ENCODE results near the gene ZFYVE27.

The ZFYVE27 gene

GRCh38 chr10:97747573-97747972, 10.6 kb downstream of the ZFYVE27 start:
- no peaks in the 10 kb centered on the region for H3K9me3 ChIP-seq (ENCODE audit: control insufficient read depth, insufficient read depth, low read length)
- H3K36me3 ChIP-seq (ENCODE audit: insufficient read depth, low read length): peaks cover 5% of the 10 kb centered on the region
- H3K4me1 ChIP-seq (ENCODE audit: insufficient read depth, low read length): no peaks in the 10 kb centered on the region
- no peak overlapping the region for H3K9ac ChIP-seq (ENCODE audit: low read depth, low read length)

DNA sequence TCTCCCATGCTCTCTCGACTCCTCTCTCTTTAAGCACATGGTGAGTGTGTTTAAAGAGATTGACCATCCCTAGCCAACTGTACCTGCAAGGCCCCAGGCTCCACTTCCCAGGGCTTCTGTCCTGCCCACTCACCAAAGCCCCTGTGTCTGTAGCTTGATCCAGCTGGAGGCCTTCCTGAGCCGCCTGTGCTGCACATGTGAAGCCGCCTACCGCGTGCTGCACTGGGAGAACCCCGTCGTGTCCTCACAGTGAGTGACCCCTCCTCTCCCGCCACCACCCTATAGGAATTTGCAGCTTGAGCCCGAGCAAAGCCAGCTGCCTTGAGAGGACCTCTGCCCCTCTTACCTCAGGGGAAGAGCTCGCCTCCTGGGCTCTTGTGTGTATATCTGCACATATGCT, 11.2 kb downstream of the ZFYVE27 start:
- Histone ChIP-seq H3K4me1 (ENCODE audit: insufficient read depth, low read length) (no peaks in the 10 kb centered on the region), H3K9ac (ENCODE audit: low read depth, low read length) (no peak overlapping the region), H3K36me3 (ENCODE audit: insufficient read depth, low read length) (peaks cover 6% of the 10 kb centered on the region), H3K9me3 (ENCODE audit: control insufficient read depth, insufficient read depth, low read length) (no peaks in the 10 kb centered on the region)

DNA sequence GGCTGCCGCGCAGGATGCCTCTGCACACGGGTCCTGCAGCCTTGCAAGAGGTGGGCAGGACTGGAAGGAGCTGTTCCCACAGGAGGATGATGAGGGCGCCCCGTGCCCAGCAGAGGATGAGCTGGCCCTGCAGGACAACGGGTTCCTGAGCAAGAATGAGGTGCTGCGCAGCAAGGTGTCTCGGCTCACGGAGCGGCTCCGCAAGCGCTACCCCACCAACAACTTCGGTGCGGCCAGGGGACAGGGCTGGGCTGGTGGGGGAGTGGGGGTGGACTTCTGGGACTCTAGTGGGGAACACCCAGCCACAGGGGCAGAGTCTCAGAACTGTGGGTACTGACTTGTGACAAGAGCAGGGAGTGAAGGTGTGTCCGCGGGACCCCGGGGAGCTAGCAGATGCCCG, 16.0 kb downstream of the ZFYVE27 start:
- H3K4me1 ChIP-seq (ENCODE audit: insufficient read depth, low read length): no peaks in the 10 kb centered on the region
- no peaks in the 10 kb centered on the region for H3K9me3 ChIP-seq (ENCODE audit: control insufficient read depth, insufficient read depth, low read length)
- peaks cover 10% of the 10 kb centered on the region for H3K36me3 ChIP-seq (ENCODE audit: insufficient read depth, low read length)
- H3K9ac ChIP-seq (ENCODE audit: low read depth, low read length): no peak overlapping the region

- H3K4me1 ChIP-seq (ENCODE audit: insufficient read depth, low read length): no peaks in the 10 kb centered on the region; the same call in 1 of the 2 replicates
- no peaks in the 10 kb centered on the region for H3K9me3 ChIP-seq (ENCODE audit: control insufficient read depth, insufficient read depth, low read length)
- peaks cover 5% of the 10 kb centered on the region for H3K36me3 ChIP-seq (ENCODE audit: insufficient read depth, low read length)
- H3K9ac ChIP-seq (ENCODE audit: low read depth, low read length): no peak overlapping the region
Observed at GRCh38 chr10:97754726-97755125, 17.8 kb downstream of the ZFYVE27 start.

DNA sequence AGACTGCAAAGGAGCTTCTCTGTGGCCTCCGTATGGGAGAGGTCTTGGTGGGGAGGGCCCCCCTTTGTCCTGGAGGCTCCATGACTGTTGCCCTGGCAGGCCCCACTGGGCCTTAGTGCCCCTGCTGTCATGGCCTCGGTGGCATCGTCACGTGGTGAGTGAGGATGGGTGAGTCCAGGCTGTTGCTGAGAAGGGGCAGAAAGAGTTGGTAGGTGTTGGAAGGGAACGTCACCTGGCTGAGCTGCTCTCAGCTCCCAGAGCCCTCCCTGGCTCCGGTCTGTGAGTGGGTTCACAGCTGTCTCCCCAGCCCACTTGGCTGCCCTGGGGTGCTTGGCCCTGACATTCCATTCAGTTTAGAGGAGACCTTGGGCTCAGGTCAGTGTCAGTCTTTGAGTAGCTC, 18.8 kb downstream of the ZFYVE27 start:
- no peaks in the 10 kb centered on the region; the same call in 1 of the 2 replicates for H3K4me1 ChIP-seq (ENCODE audit: insufficient read depth, low read length)
- no peak overlapping the region for H3K9ac ChIP-seq (ENCODE audit: low read depth, low read length)
- no peaks in the 10 kb centered on the region for H3K9me3 ChIP-seq (ENCODE audit: control insufficient read depth, insufficient read depth, low read length)
- H3K36me3 ChIP-seq (ENCODE audit: insufficient read depth, low read length): peaks cover 10% of the 10 kb centered on the region

- Histone ChIP-seq H3K9ac (ENCODE audit: low read depth, low read length) (no peak overlapping the region), H3K4me1 (ENCODE audit: insufficient read depth, low read length) (peaks cover 2% of the 10 kb centered on the region), H3K9me3 (ENCODE audit: control insufficient read depth, insufficient read depth, low read length) (no peaks in the 10 kb centered on the region), H3K36me3 (ENCODE audit: insufficient read depth, low read length) (peaks cover 10% of the 10 kb centered on the region)
Observed at GRCh38 chr10:97757471-97757870, 20.5 kb downstream of the ZFYVE27 start.

DNA sequence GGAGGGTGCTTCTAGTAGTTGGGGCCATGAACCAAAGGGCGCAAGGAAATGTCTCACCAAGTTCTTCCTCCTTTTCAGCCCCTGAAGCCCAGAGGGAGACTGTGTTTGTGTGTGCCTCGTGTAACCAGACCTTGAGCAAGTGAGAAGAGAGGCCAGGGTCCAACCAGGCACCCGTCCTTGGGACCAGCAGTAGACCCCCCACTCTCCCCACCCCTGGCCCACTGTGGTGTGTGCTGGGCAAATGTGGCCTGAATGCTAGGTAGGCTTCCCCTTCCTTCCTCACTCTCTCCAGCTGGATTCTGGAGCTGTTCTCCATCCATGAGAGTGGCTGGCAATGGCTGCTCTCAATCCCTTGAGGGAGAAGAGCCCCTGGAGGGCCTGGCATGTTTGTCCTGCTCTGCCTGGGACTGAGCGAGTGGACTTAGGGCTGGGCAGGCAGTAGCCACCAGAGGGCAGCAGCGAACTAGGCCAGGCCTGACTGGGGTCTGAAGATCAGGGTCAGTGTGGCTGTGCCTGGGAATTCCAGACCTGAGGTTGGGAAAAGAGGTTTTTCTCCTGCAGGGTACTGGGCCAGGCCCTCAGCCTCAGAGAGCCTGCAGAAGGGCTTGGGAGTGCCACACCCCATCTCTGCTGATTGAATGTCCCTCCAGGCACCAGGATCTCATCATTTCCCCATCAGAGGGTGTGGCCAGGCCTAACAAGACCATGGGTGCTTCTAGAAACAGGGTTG, 22.4 kb downstream of the ZFYVE27 start:
- peaks cover 7% of the 10 kb centered on the region for H3K4me1 ChIP-seq (ENCODE audit: insufficient read depth, low read length)
- peaks cover 5% of the 10 kb centered on the region; the same call in 1 of the 2 replicates for H3K36me3 ChIP-seq (ENCODE audit: insufficient read depth, low read length)
- H3K9ac ChIP-seq (ENCODE audit: low read depth, low read length): no peak overlapping the region
- H3K9me3 ChIP-seq (ENCODE audit: control insufficient read depth, insufficient read depth, low read length): no peaks in the 10 kb centered on the region

DNA sequence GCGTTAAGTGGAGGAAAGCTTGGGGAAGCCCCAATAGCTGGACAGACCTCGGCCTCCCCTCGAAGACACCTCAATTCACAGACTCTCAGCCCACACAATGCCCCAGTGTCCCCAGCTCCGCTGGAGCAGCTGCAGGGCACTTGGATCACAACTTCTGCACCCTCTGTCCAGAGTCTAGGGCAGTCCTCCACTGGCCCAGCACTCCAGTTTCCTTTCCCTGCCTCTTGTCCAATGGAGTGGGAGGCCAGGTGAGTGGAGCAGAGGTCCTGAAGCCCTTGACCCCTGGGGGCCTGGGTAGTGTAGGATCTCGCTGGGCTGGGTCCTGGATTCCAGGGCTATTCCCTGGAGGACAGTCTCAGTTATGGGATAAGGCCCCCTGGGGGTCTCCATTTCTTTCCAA, 23.0 kb downstream of the ZFYVE27 start:
- peaks cover 5% of the 10 kb centered on the region; the same call in 1 of the 2 replicates for H3K36me3 ChIP-seq (ENCODE audit: insufficient read depth, low read length)
- H3K9me3 ChIP-seq (ENCODE audit: control insufficient read depth, insufficient read depth, low read length): no peaks in the 10 kb centered on the region
- H3K9ac ChIP-seq (ENCODE audit: low read depth, low read length): no peak overlapping the region
- H3K4me1 ChIP-seq (ENCODE audit: insufficient read depth, low read length): peaks cover 7% of the 10 kb centered on the region

DNA sequence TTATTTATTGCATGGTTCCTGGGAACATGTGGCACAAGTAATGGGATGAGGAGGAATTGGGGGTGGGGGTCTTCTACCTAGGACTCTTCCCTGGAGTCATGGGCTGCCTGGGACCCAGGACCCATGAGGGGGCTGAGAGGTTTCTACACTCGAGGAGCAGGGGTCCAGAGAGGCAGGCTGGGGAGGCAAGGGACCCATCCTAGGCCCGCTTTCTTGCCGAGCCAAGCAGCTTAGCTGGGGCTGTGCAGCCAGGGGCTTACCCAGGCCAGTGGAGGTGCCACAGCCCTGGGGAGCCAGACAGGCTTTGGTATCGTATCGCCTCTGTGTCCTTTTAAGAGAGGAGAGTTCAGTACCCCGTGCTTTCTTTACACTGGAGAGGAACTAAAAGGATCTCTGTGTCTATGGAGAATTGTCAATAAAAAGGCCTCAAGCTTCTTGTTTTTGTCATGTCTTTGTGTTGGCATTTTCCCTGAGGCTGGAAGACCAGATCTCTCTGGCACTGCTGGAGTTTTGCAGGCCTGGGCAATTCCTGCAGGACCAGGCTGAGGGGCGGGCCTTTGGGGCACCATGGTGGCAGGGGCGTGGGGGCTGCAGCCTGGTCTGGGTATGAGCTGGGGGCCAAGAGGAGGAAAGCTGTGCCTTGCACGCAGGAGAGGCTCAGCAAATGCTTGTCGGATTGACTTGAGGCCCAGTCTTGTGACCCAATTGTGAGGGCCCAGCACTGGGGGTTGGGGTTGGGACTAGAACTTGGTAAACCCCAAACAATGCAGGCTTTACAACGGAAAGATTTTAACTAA, 23.7 kb downstream of the ZFYVE27 start:
- peaks cover 7% of the 10 kb centered on the region for H3K4me1 ChIP-seq (ENCODE audit: insufficient read depth, low read length)
- no peak overlapping the region for H3K9ac ChIP-seq (ENCODE audit: low read depth, low read length)
- H3K9me3 ChIP-seq (ENCODE audit: control insufficient read depth, insufficient read depth, low read length): no peaks in the 10 kb centered on the region
- H3K36me3 ChIP-seq (ENCODE audit: insufficient read depth, low read length): peaks cover 5% of the 10 kb centered on the region; the same call in 1 of the 2 replicates

DNA sequence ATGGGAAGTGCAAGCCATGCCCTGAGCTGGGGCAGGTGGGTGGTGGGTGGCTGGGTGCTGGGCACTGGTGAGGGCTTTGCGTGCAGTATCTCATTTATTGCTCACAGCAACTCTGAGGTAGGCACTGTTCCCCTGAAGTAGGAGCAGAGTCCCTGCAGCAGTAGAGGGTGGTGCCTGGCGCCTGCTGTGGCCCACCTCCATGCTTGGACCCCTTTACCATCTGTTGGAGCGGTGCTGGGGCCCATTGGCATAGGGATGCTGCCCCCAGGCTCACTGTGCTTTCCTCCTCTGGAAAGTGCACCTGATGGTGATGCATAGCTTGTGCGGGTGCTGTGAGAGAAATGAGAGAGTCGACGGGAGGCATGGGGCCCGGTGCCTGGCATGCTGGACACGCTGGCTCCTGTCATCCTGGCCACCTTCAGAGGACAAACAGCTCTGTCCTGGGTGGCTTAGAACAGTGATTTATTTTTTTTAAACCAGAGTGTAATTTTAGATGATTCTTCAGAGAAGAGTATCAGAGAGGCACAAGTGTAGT, 24.5 kb downstream of the ZFYVE27 start:
- H3K9me3 ChIP-seq (ENCODE audit: control insufficient read depth, insufficient read depth, low read length): no peaks in the 10 kb centered on the region
- H3K4me1 ChIP-seq (ENCODE audit: insufficient read depth, low read length): peaks cover 7% of the 10 kb centered on the region
- no peak overlapping the region for H3K9ac ChIP-seq (ENCODE audit: low read depth, low read length)
- H3K36me3 ChIP-seq (ENCODE audit: insufficient read depth, low read length): peaks cover 5% of the 10 kb centered on the region; the same call in 1 of the 2 replicates

DNA sequence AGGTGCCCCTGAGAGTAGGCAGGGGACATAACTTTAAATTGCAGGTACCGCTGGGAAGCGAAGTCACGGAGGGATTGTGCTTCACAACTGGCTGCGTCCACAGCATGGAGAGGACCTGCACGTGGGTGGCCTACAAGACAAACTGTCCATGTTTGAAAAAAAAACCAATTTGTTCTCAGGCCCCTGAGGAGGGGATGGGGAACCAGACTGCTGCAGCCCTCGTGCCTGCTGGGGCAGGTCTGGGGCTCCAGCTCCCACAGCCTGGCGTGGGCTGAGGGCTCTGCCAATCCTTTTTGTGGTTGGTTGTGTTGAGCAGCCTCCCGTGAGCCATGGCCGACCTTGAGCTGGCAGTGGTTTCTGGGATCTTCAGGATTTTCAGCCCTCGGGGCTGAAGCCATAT, 25.1 kb downstream of the ZFYVE27 start:
- Histone ChIP-seq H3K4me1 (ENCODE audit: insufficient read depth, low read length) (peaks cover 7% of the 10 kb centered on the region), H3K36me3 (ENCODE audit: insufficient read depth, low read length) (peaks cover 5% of the 10 kb centered on the region; the same call in 1 of the 2 replicates)

DNA sequence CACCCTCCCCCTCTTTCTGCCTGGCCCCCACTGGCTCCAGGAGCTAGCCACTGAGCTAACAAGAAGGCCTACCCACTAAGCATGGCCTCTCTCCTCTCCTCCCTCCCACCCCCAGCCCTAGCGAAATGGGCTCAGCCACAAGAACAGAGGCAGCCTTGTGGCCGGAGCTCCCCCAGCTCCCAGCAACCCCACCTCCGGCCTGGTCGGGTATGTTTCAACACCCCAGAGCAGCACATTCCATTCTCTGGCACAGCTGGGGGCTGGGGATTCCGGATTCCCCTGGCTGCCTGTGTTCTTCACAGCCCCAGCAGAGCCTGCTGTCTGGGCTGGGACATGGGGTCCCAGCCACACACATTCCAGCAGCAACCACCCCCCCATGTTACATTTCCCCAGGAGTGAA, 25.9 kb downstream of the ZFYVE27 start:
- Histone ChIP-seq H3K9me3 (ENCODE audit: control insufficient read depth, insufficient read depth, low read length) (no peaks in the 10 kb centered on the region), H3K9ac (ENCODE audit: low read depth, low read length) (no peak overlapping the region), H3K4me1 (ENCODE audit: insufficient read depth, low read length) (peaks cover 7% of the 10 kb centered on the region), H3K36me3 (ENCODE audit: insufficient read depth, low read length) (peaks cover 5% of the 10 kb centered on the region; the same call in 1 of the 2 replicates)

More for the DNA sequence above, 25.1 kb downstream of the ZFYVE27 start:
- H3K9me3 ChIP-seq (ENCODE audit: control insufficient read depth, insufficient read depth, low read length): no peaks in the 10 kb centered on the region
- H3K9ac ChIP-seq (ENCODE audit: low read depth, low read length): no peak overlapping the region

- peaks cover 5% of the 10 kb centered on the region; the same call in 1 of the 2 replicates for H3K36me3 ChIP-seq (ENCODE audit: insufficient read depth, low read length)
- H3K9ac ChIP-seq (ENCODE audit: low read depth, low read length): no peak overlapping the region
- no peaks in the 10 kb centered on the region for H3K9me3 ChIP-seq (ENCODE audit: control insufficient read depth, insufficient read depth, low read length)
- H3K4me1 ChIP-seq (ENCODE audit: insufficient read depth, low read length): peaks cover 7% of the 10 kb centered on the region
Observed at GRCh38 chr10:97763411-97763810, 26.5 kb downstream of the ZFYVE27 start.

DNA sequence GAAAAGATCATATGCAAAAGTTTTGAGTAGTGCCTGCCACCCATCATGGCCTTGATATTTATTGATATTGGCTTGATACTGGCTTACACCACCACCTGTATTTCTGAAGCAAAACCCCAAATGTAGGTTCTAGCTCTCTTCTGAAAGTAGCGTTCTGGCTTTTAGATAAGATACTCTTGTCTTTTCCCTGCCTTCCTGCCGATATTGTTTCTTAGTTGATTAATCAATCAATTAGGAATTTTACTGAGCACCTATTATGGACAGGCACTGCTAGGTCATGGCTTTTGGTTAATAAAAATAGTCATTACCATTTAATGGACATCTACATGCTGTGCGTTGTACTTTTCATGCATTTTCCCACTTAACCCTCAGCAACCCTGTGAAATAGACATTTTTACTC, 27.0 kb downstream of the ZFYVE27 start:
- Histone ChIP-seq H3K4me1 (ENCODE audit: insufficient read depth, low read length) (peaks cover 7% of the 10 kb centered on the region), H3K36me3 (ENCODE audit: insufficient read depth, low read length) (peaks cover 5% of the 10 kb centered on the region; the same call in 1 of the 2 replicates), H3K9ac (ENCODE audit: low read depth, low read length) (no peak overlapping the region), H3K9me3 (ENCODE audit: control insufficient read depth, insufficient read depth, low read length) (no peaks in the 10 kb centered on the region)
